ENCODE data around the gene ST6GALNAC5.
"Not testable (repeated sequence)": the region's sequence is repeated elsewhere in the genome, so short reads cannot be mapped to it uniquely, and the experiment has no call there.

The ST6GALNAC5 gene

DNA sequence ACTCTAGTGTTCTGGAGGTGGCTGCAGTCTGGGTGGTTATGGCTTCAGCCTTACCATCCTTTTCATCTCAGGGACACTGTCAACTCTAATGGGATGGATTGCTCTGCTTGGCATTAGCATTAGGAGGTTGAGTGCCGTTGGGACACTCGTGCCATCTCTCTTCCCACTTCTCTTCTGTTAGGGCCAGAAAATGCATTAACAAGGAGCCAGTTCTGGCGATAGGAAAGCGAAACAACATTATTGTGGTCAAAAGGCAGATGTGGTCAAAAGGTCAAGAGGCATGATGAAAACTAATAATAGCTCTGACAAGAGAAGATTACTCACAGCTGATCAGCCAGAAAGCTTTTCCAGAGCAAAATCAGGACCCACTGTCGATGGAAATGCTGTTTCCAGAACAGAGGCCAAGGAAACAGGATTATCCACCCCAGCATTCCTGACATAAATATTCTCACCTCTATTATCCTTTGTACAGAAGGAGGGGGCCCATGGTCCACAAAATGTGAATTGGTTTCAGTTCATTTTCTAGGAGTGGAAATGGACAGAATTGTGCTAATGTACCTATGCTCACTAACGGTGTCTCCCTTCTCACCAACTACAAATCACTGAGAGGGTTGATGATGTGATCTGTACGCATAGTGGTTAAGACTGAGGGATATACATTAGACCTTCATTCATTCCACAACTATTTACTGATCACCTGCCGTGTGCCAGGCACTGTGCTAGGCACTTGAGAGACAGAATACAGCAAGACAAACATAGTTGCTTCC lies 72.0 kb downstream of the ST6GALNAC5 start:
- DNase-seq = no peak

DNA sequence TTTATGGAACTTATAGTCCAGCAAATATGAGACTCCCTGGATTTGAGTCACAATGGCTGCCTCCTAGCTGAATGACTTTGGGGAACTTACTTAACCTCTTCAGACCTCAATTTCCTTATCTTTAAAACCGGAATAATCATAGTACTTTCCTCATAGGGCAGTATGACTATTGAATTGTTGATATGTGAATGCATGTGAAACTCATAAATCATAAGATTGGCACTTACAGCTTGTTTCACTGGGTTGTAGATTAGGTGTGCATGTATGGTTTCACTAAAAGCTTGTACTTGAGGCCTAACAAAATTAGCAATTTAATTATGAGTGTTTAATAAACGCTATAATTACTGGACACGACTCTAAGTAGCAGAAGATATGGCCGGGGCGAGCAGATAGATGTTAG lies 72.5 kb downstream of the ST6GALNAC5 start:
- no peak for DNase-seq

DNA sequence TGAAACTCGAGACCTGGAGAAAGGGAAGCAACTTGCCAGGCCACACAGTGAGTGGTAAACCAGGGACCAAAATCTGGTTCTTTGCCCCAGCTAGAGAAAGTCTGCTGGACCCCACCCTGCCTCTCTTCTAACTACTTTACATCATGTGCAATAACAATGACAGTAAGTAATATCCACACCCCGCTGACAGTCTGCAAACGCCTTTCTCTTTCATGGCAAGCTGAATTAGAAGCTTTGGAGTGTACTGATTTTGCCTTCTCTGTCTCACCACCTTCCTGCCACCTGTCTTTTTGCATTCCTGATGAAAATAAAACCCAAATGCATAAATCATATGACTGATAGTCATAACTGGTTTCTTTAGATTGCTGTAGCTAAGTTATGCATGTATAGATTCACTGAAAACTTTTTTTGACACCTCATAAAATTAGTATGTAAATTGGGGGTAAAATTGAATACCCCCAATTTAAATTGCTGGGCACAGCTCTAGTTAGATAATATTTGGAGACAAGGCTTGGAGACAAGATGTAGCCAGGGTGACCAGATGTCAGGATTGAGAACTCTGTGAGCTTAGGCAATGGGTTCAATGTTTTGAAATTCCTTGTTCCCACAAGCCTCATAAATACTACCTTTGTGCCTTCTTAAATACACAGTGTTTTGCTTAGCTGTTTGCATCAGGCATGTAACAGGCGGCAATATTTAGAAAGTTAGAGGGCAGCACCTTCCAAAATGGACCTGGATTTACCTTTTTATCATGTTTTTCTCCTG lies 73.5 kb downstream of the ST6GALNAC5 start:
- DNase-seq = no peak

DNA sequence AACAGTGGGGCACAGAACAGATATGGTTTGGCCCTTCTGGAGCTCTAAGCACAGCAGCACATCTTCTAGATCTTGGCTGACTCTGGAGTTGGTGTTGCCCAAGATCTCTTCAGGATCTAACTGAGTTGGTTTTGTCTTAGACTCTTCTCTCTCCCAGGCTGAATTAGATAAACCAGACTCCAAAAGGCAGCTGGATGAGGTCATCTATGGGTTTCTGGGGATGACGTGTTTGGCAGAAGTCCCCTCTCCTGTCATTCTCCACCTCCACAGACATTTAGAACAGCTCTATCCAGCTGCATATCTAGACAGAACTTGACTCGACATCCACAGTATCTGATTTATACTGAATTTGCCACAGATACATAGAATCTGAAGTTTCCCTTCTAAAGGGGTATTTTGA lies 75.3 kb downstream of the ST6GALNAC5 start:
- DNase-seq = no peak

DNA sequence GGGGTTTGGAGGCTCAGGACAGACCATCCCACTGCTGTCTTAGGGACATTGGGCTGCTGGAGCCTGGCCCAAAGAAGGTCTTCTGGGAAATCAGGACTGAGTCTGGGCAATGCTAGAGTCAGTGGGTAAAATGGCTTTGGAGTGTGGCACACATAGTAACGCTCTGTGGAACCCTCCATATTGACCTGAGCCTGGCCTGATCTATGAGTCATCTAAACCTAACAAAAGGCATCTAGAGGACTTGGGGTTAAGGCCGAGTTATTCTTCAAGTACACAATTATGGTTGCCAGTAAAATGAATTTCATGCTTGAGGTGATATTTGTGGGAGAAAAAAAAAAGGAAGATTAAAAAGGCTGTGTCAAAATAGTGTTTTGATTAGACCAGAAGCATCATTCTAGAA lies 77.7 kb downstream of the ST6GALNAC5 start:
- DNase-seq = no peak

DNA sequence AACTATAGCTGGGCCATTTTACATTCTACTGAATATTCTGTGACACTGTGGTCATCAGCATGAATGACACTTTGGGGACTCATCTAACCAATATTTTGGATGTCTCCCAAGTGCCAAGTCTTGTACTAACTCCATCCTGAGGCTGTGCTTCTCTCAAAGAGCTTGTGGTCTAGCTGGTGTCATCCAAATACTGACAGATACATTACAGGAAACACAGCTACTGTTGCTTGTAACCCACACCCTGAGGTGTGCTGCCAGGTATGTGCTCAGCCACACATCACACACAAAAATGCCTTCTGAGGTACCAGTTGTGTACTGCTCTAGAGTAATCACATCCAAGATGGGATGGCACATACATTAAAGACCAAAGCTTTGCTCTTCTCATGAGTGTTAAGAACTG lies 81.6 kb downstream of the ST6GALNAC5 start:
- no peak for DNase-seq

DNA sequence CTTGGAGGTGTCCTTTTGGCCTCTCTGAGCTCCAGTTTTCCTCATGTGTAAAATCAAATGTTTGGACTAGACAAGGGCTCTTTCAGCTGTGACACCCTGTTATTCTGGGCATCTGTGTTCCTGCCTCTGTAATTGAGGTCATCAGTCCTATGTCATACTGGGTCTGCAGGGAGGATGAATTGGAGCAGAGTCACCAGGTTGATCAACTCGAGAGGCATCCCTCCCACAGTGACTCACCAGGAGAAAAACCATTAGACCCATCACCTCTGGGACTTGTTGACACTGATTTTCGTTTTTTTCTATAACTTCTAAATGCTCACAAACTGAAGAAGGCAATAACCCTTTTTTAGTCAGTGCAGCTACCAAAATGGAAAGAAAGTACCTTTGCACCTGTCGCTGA lies 82.2 kb downstream of the ST6GALNAC5 start:
- no peak for DNase-seq

DNA sequence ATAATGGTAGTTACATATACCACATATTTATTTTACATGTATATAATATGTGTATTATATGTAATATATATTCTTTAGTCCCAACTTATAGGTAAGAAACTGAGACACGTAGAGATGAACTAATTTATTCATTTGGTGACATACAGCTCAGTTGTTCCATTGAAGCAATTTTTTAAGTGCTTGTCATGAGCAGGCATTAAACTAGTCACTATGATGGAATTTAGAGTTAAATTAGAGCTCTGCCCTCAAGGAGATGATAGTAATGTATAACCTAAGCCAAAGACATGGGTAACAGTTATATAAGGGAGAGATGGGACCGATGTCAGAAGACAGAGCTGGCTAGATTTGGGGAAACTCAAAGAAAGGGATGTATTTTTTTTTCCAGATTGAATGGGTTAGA lies 83.0 kb downstream of the ST6GALNAC5 start:
- DNase-seq = no peak

DNA sequence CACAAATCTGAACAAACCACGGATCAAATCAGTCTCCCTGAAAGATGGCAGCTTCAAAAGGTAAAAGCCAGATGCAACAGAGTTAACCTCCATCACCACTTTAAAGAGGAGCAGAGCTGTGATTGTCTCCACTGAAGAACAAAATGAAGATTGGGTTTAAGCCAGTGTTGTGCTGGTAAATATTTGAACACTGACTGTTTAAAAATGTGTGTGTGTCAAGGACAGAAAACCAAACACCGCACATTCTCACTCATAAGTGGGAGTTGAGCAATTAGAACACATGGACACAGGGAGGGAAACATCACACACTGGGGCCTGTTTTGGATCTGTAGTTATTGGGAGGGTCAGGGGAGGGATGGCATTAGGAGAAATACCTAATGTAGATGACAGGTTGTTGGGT lies 83.9 kb downstream of the ST6GALNAC5 start:
- no peak for DNase-seq

DNA sequence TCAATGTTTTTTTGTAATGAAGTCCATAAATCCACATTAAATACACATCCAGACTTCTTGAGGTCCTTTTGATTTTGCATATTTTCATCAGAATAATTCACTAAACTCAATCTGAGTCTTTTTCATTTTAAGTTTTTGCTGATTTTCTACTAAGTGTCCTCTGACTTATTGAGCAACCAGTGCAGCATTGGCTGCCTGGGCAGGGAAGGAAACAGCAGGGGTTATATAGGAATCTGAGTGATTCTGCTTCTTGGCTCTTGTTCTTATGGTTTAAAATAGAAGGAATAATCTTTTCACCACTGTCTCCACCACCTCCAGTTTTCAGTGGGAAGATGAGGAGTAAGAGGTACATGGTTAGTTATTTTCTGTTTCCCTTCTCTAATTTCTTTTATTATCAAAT lies 88.4 kb downstream of the ST6GALNAC5 start:
- no peak for DNase-seq

DNA sequence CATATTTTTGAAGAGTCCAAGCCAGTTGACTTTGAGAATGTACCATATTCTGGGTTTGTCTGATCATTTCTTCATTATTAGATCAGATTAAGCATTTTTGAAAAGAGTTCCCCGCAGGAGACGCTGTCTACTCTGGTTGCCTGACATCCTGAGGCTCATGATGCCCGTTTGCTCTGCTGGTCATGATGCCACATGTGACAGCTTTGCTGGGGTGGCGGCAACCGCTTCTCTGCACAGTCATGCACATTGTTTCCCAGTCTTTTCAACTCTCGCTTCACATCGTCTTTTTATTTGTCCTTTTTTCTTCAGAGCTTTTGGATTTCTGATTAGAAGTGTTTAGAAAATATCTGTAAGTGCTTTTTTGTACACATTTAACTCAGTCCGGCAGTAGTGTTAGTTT lies 90.7 kb downstream of the ST6GALNAC5 start:
- no peak for DNase-seq

DNA sequence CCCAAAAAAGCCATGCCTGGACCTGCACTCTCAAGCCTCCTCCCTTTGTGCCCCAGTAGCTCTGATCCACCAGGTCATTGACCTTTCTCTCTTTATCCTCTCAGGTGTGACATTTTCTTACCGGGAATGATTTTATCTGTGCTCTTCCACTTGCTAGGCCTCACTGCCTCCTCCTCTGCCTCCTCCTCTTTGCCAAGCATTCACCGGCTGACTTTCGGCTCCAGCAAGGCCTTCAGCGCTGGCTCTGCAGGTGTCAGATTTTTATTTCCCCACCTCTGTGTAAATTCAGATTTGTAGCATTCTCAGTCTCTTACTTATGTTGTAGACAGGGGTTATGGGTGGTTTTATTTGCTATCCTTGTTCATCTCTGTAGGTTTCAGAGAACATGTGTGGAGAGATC lies 91.5 kb downstream of the ST6GALNAC5 start:
- DNase-seq = no peak

DNA sequence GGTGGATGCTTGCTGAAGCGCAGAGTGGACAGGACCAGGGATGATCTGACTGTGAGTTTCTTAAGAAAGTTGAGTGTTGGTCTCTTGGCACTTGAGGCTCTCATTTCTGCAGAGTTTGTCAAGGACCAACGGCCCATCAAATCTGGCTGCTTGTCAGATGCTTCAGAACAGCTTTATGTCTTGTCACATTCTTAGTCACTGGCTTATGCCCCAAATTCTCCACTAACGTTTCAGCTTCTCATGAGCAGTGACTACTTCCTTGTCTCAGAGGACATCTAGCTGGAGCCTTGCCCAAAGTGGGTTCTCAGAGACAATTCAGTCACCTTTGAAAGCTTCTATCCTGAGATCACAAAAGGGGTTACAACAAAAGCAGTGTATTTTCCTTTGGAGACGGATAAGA lies 92.3 kb downstream of the ST6GALNAC5 start:
- no peak for DNase-seq

DNA sequence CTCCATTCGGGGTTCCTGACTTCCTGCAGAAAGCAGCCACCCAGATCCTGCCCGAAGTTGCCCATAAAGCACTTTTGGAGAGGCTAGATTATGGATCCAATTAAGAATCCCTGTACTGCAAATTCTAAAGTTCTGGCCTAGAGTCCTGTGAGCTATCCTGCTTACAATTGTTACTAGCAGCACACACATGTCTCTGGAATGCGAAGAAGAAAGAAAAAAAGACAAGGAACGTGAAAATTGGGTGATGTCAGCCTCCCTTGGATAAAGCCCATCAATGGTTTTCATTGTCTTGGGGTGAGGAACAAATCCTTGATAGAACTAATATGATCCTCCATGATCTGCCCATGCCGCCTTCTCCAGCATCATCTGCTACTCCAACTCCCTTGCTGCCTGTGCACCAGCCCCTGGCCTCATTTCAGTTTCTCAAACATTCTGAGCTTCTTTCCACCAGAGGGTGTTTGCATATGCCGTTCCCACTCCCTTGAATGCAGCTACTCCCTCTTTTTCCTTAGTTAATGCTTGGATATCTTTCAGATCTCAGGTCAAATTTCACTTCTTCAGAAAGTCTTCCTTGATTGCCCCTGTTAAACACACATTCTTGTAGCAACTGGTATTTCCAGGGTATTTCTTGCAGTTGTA lies 94.0 kb downstream of the ST6GALNAC5 start:
- no peak for DNase-seq

DNA sequence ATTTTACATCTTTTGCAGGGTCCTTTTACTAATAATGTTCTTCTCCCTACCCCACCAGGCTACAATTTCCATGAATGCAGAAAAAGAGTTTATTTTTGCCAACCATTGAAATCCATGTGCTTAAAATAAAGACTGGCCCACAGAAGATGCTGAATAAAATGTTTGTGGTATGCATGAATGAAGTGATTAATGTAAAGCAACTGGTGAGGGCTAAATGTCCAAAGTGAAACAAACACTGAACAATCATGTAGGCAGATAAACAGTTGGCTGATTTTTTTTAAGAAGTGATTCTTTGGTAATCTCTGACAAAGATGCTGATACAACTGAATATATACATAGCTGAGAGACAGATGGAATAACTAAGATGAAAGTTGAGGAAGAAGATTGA lies 94.5 kb downstream of the ST6GALNAC5 start:
- DNase-seq = no peak

DNA sequence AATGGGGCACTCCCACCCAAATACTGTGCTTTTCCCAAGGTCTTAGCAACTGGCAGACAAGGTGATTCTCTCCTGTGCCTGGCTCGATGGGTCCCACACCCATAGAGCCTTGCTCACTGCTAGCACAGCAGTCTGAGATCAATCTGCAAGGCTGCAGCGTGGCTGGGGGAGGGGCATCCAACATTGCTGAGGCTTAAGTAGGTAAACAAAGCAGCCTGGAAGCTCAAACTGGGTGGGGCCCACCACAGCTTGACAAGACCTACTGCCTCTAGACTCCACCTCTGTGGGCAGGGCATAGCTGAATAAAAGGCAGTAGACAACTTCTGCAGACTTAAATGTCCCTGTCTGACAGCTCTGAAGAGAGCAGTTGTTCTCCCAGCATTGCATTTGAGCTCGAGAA lies 114.0 kb downstream of the ST6GALNAC5 start:
- not testable (repeated sequence) for DNase-seq

DNA sequence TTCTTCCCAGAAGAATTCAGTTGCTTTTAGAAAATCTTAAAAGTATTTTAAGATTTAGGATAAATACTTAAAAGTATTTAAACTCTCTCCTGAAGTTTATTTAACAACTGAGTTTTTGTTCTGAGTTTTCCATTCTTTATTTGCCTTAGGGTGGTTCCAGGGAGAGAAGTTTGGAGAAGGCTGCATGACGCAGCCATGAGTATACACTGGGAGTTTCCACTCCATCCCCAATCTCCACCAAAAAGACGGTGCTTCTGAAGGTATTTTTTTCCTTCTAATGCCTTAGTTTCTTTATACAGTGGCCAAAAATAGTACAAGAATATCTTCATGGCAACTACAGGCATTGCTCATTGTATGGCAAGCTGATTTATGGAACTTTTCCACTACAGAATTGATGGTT lies 122.7 kb downstream of the ST6GALNAC5 start:
- DNase-seq = no peak

DNA sequence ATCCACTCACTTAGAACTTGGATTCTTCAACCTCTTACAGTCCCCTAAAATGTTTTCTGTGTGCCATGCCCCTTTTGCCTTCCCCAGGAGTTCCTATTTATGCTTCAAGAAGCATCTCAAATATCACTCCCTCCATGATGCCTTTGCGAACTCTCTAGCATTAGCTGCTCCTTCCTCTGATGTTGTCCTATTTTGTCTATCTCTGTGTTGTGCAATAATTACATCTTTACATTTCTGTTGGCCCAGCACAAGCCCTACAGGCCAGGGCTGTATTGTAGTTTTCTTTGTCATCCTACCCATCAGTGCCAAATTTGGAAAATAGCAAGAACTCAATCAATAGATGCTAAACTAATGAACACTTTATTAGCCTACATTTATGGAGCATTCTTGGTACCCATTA lies 125.8 kb downstream of the ST6GALNAC5 start:
- no peak for DNase-seq

DNA sequence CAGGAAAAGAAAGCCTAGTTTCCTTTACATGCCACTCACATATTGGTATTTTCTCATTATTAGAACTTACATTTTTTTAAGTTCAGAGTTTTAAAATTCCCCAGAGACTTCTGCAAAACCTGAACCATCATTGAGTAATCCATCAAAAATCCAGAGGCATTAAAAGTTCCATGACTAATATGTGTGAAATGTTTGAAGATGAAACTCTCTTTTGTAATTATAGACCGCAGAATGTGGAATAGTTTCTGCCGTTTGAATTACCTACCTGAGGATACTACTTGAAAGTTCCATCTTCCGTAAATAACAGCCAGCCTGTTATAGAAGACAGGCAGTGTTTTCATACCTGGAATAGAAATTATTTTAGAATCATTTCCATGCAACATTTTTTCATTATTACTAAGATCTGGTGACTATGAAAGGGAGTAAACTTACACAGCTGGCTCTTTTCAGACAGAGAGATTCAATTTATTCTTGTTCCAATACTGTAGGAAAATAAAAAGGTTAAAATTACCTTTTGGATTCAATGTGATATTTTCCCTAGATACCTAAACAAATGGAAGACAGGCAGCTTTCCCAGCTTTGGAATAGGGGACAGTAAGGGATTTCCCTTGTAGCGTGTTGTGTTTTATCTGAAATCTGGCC lies 131.4 kb downstream of the ST6GALNAC5 start:
- DNase-seq = no peak

DNA sequence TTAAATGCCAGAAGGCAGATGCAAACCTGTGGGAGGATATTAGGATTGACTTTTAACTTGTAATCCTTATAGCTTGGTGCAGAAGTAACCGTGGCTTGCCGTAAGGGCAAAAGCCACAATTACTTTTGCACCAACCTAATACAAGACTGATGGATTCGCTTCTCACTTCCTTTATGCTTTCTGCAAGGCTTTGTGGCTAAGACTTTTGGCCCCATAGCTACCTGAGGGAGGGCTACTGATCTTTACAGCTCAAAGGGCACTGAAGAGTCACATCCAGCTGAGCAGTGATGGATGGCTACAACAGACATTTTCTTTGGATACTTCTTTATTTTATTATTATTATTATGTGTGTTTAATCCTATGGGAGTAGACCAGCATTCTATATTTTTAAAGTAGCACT lies 140.4 kb downstream of the ST6GALNAC5 start:
- DNase-seq = no peak

DNA sequence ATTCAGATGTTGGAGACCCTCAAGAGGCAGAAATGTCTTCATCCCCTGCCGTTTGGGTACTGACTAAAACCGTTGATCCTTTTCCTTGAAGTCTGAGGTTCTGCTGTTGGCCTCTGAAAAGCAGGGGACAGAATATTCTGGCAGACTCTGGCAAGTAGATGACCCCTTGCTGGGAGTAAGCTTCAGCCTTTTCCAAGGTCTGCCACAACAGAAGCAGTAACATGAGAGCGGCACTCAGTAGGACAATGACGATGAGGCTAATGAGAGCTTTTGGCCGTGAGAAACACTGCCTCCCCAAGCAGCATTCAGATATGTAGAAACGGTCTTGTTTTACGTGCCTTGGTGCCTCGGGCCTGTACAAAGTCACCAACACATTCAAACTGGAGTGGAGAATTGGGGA lies 143.7 kb downstream of the ST6GALNAC5 start:
- DNase-seq = no peak

DNA sequence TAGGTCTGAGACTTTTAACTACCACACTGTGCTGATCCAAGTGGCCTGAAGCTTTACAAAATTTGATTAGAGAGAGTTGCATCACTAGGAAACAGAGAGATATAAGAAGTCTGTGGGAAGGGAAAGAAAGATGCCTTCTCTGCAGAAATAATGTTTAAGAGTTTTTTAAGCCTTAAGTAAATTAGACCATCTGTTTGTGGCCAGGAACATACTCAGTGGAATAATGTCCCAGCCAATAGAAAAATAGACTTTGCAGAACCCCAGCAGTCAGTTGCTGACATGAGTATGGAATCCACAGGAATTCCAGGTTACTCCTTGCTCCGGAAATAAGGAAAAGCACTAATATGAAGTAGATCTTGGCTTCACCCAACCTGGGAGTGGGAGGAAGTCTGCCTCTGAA lies 144.8 kb downstream of the ST6GALNAC5 start:
- no peak for DNase-seq

DNA sequence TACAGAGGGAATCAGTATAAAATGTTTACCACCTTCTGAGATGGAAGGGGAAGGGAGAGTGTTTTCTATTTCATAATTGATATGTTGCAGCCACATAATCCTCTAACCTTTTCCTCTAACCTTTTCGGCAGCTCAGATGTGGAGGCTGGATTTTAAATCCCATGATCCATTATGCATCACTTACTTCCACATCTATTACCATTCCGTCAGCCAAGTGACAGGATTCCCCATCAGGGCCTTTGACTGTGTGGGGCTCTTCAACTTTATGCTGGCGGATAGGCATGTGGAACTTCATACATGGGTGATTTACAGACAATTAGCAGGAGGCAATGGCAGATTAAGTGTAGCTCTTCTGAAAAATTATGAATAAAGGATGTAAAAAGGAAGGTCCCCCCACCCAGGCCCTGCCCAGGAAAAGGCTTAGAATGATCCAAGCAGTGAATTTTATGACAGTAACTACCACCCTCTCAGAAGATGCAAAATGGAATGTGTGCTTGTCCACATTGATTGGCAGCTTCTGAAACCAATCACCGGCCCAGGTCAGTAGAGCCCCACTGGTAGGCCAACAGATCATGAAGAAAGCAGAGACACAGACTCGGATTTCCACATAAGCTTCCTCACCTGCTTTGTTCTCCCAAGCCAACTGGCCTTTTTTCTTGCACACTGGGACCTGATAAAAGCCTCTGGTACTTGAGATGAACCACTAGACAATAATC lies 147.0 kb downstream of the ST6GALNAC5 start:
- no peak for DNase-seq

Data from right hindlimb (tissue), 1 donor.